H1 (cell line): ENCODE results near the gene ZAP70. TPM values are rescaled to one million over a fixed set of nuclear protein-coding genes. Genes with fewer than 3 reads are reported as not detected.

Source experiments
- CTCF ChIA-PET: fragments of 300-600 bp; sonication (Branson Sonifier 250); formaldehyde crosslinking; loops from one replicate; lab custom pipeline; 2021; ENCODE audit not compliant: partially characterized antibody; lab: Charles Lee
- POLR2A ChIA-PET: fragments of 300-600 bp; sonication (Branson Sonifier 250); formaldehyde crosslinking; loops from one replicate; lab custom pipeline; 2021; ENCODE audit warnings: inconsistent platforms; ENCODE audit not compliant: partially characterized antibody; lab: Charles Lee
- DNase-seq, 2 experiments: peaks; one replicate each; pipeline versions ENCODE4 v3.0.0 to v3.0.0-alpha.2; 2010 to 2022; ENCODE audit warnings: low spot score in 2 of 2, low read depth in 1 of 2, mixed read lengths in 1 of 2
- FAIRE-seq: peaks from 2 replicates; lab custom pipeline; 2011; peaks lifted over from hg19 to GRCh38; lab: Jason Lieb, UNC
- H2AFZ ChIP-seq: 2 replicates; pipeline ENCODE4 v1.8.1; 2012; ENCODE audit warnings: low read length, inconsistent platforms
- H2AK5ac ChIP-seq: 2 replicates; pipeline ENCODE4 v1.6.1; 2013; ENCODE audit warnings: low read depth, low read length
- H2BK120ac ChIP-seq: replicated peaks from 2 replicates; pipeline ENCODE3; 2013; ENCODE audit warnings: low read depth, low read length, inconsistent platforms
- H2BK12ac ChIP-seq: 2 replicates; pipeline ENCODE4 v1.6.1; 2013; ENCODE audit warnings: low read depth, low read length
- H2BK15ac ChIP-seq: 2 replicates; pipeline ENCODE4 v1.6.1; 2013; ENCODE audit warnings: low read length
- H2BK20ac ChIP-seq: 2 replicates; pipeline ENCODE4 v1.6.1; 2013; ENCODE audit warnings: low read length
- H2BK5ac ChIP-seq: 2 replicates; pipeline ENCODE4 v1.6.1; 2013; ENCODE audit warnings: low read depth, low read length
- H3K14ac ChIP-seq: 2 replicates; pipeline ENCODE4 v1.6.1; 2013; ENCODE audit warnings: inconsistent platforms; ENCODE audit not compliant: insufficient read length
- H3K18ac ChIP-seq: 2 replicates; pipeline ENCODE4 v1.6.1; 2013; ENCODE audit warnings: low read length; ENCODE audit errors: extremely low read depth
- H3K23ac ChIP-seq: 2 replicates; pipeline ENCODE4 v1.6.1; 2013; ENCODE audit warnings: inconsistent platforms; ENCODE audit not compliant: insufficient read length
- H3K23me2 ChIP-seq: 2 replicates; pipeline ENCODE4 v1.6.1; 2013; ENCODE audit warnings: low read depth, low read length
- H3K27ac ChIP-seq: 2 replicates; pipeline ENCODE4 v1.6.1; 2011; ENCODE audit warnings: low read depth, low read length, inconsistent platforms
- H3K27me3 ChIP-seq, 4 experiments: replicated peaks in 1 of 4; 1 replicate in 1 of 4; 2 replicates in 3 of 4; pipeline versions ENCODE4 v1.6.1 to v1.8.1; 2011 to 2013; ENCODE audit warnings: low read length in 3 of 4, mild to moderate bottlenecking in 3 of 4, inconsistent platforms in 2 of 4, mixed read lengths in 2 of 4, moderate library complexity in 1 of 4; ENCODE audit not compliant: control insufficient read depth in 3 of 4, insufficient read depth in 3 of 4; ENCODE audit errors: extremely low read depth in 1 of 4
- H3K36me3 ChIP-seq, 4 experiments: 2 replicates each; pipeline versions ENCODE4 v1.6.1 to v1.8.1; 2011 to 2013; ENCODE audit warnings: mild to moderate bottlenecking in 4 of 4, low read length in 3 of 4, moderate library complexity in 2 of 4, control low read depth in 1 of 4, inconsistent platforms in 1 of 4; ENCODE audit not compliant: insufficient read depth in 4 of 4, control insufficient read depth in 2 of 4
- H3K4ac ChIP-seq: replicated peaks from 2 replicates; pipeline ENCODE3; 2013; ENCODE audit warnings: low read length, low read depth, mixed read lengths, inconsistent platforms; ENCODE audit not compliant: insufficient read length
- H3K4me1 ChIP-seq, 4 experiments: replicated peaks in 1 of 4; 1 replicate in 1 of 4; 2 replicates in 3 of 4; pipeline versions ENCODE4 v1.6.1 to v1.8.1; 2011 to 2013; ENCODE audit warnings: low read length in 3 of 4, inconsistent platforms in 2 of 4, mixed read lengths in 1 of 4; ENCODE audit not compliant: insufficient read depth in 4 of 4, control insufficient read depth in 3 of 4
- H3K4me2 ChIP-seq, 2 experiments: 2 replicates each; pipeline versions ENCODE4 v1.6.1 to v1.8.1; 2011 to 2013; ENCODE audit warnings: low read depth in 2 of 2, low read length in 2 of 2, control low read depth in 1 of 2, inconsistent platforms in 1 of 2, mild to moderate bottlenecking in 1 of 2; ENCODE audit not compliant: insufficient read depth in 1 of 2
- H3K4me3 ChIP-seq, 4 experiments: fragments of 200-600, 300-600 bp in 1 of 4; sonication (generic), shearing (Covaris generic), sonication (Bioruptor Twin) in 1 of 4; 2 replicates each; pipeline versions ENCODE4 v1.5.1 to v1.8.1; 2011 to 2016; ENCODE audit warnings: low read length in 4 of 4, low read depth in 3 of 4, control low read depth in 2 of 4, inconsistent platforms in 2 of 4, mild to moderate bottlenecking in 2 of 4, mixed read lengths in 1 of 4, moderate library complexity in 1 of 4; ENCODE audit not compliant: insufficient read depth in 2 of 4; ENCODE audit errors: extremely low read depth in 1 of 4
- H3K56ac ChIP-seq: replicated peaks from 2 replicates; pipeline ENCODE3; 2013; ENCODE audit warnings: low read depth, mild to moderate bottlenecking, mixed read lengths, low read length, inconsistent platforms; ENCODE audit not compliant: insufficient read length
- H3K79me1 ChIP-seq: 2 replicates; pipeline ENCODE4 v1.6.1; 2013; ENCODE audit warnings: low read depth, low read length, control low read depth
- H3K79me2 ChIP-seq, 2 experiments: 2 replicates each; pipeline versions ENCODE4 v1.6.1 to v1.8.1; 2012 to 2013; ENCODE audit warnings: low read length in 2 of 2, mild to moderate bottlenecking in 2 of 2, inconsistent platforms in 1 of 2; ENCODE audit not compliant: insufficient read depth in 2 of 2, control insufficient read depth in 1 of 2
- H3K9ac ChIP-seq, 4 experiments: replicated peaks in 1 of 4; 1 replicate in 1 of 4; 2 replicates in 3 of 4; pipeline versions ENCODE4 v1.6.1 to v1.8.1; 2011 to 2013; ENCODE audit warnings: low read depth in 3 of 4, low read length in 3 of 4, control low read depth in 2 of 4, mild to moderate bottlenecking in 2 of 4, moderate library complexity in 2 of 4, inconsistent platforms in 1 of 4; ENCODE audit errors: extremely low read depth in 1 of 4
- H3K9me3 ChIP-seq, 2 experiments: 2 replicates each; pipeline versions ENCODE4 v1.6.1 to v1.8.1; 2012 to 2013; ENCODE audit warnings: mild to moderate bottlenecking in 2 of 2, moderate library complexity in 2 of 2, control low read depth in 1 of 2, inconsistent platforms in 1 of 2, low read depth in 1 of 2, low read length in 1 of 2, mixed read lengths in 1 of 2; ENCODE audit not compliant: insufficient read depth in 2 of 2
- H4K20me1 ChIP-seq, 2 experiments: replicated peaks in 1 of 2; 2 replicates each; pipeline versions ENCODE3 to v1.8.1; 2011 to 2013; ENCODE audit warnings: inconsistent platforms in 2 of 2, low read length in 2 of 2, mild to moderate bottlenecking in 1 of 2; ENCODE audit not compliant: insufficient read depth in 2 of 2, control insufficient read depth in 1 of 2
- H4K5ac ChIP-seq: 2 replicates; pipeline ENCODE4 v1.6.1; 2013; ENCODE audit warnings: low read length, low read depth, mixed read lengths, inconsistent platforms; ENCODE audit not compliant: insufficient read length
- H4K8ac ChIP-seq: 2 replicates; pipeline ENCODE4 v1.8.0; 2013; ENCODE audit warnings: mild to moderate bottlenecking, moderate library complexity, low read length, inconsistent platforms; ENCODE audit not compliant: insufficient read depth; ENCODE audit errors: extremely low read depth
- H4K91ac ChIP-seq: replicated peaks from 2 replicates; pipeline ENCODE3; 2013; ENCODE audit warnings: low read length, mixed read lengths, inconsistent platforms; ENCODE audit not compliant: insufficient read length
- CBX8 ChIP-seq: fragments of 300-800, 300-1000 bp; sonication (generic); IDR thresholded peaks from 2 replicates; pipeline ENCODE4 v1.7.1; 2016; ENCODE audit warnings: low read depth, low read length, borderline replicate concordance
- E2F6 ChIP-seq: IDR thresholded peaks from 2 replicates; pipeline ENCODE4 v1.6.1; 2012; ENCODE audit warnings: inconsistent platforms
- EP300 ChIP-seq, 2 experiments: IDR thresholded peaks; 1 replicate in 1 of 2; 2 replicates in 1 of 2; pipeline ENCODE4 v1.6.1; 2011 to 2012; ENCODE audit warnings: low read depth in 2 of 2, low read length in 2 of 2, mild to moderate bottlenecking in 2 of 2, borderline replicate concordance in 1 of 2, inconsistent platforms in 1 of 2, moderate library complexity in 1 of 2
- KDM1A ChIP-seq: fragments of 200-600, 300-600 bp; sonication (generic); IDR thresholded peaks from 2 replicates; pipeline ENCODE4 v1.7.1; 2016; ENCODE audit warnings: mild to moderate bottlenecking, low read length, borderline replicate concordance
- KDM4A ChIP-seq: IDR thresholded peaks from one replicate; pipeline ENCODE4 v1.7.1; 2012; ENCODE audit warnings: low read depth, mild to moderate bottlenecking, moderate library complexity, low read length, inconsistent platforms; ENCODE audit not compliant: severe bottlenecking
- KDM5A ChIP-seq: fragments of 200-600 bp; IDR thresholded peaks from 2 replicates; pipeline ENCODE4 v1.7.1; 2012; ENCODE audit warnings: mild to moderate bottlenecking, low read length, inconsistent platforms, mixed read lengths
- NRF1 ChIP-seq: IDR thresholded peaks from 2 replicates; pipeline ENCODE4 v1.6.1; 2011; ENCODE audit warnings: mild to moderate bottlenecking, low read depth, low read length, improper control_type of control experiment
- PHF8 ChIP-seq: fragments of 200-600 bp; sonication (generic); conservative IDR thresholded peaks from 2 replicates; pipeline ENCODE4 v1.7.1; 2012; ENCODE audit warnings: low read depth, mild to moderate bottlenecking, inconsistent platforms, low read length, moderate library complexity
- POLR2A ChIP-seq, 2 experiments: IDR thresholded peaks; 1 replicate in 1 of 2; 2 replicates in 1 of 2; pipeline ENCODE4 v1.6.1; 2011; ENCODE audit warnings: low read depth in 2 of 2, low read length in 2 of 2, mild to moderate bottlenecking in 2 of 2; ENCODE audit errors: control extremely low read depth in 1 of 2
- RFX5 ChIP-seq: IDR thresholded peaks from 2 replicates; pipeline ENCODE4 v1.6.1; 2011; ENCODE audit warnings: low read depth, low read length, improper control_type of control experiment, borderline replicate concordance
- SP4 ChIP-seq: IDR thresholded peaks from 2 replicates; pipeline ENCODE4 v1.6.1; 2012; ENCODE audit warnings: low read length, inconsistent platforms
- TAF1 ChIP-seq: IDR thresholded peaks from 2 replicates; pipeline ENCODE4 v1.6.1; 2011; ENCODE audit warnings: mild to moderate bottlenecking, low read depth, low read length
- TAF7 ChIP-seq: optimal IDR thresholded peaks from 2 replicates; pipeline ENCODE3; 2011; ENCODE audit warnings: low read depth, mild to moderate bottlenecking, inconsistent platforms, low read length, moderate library complexity, borderline replicate concordance
- YY1 ChIP-seq: IDR thresholded peaks from 2 replicates; pipeline ENCODE4 v1.6.1; 2011; ENCODE audit warnings: low read depth, mild to moderate bottlenecking, low read length
- whole genome bisulfite sequencing, 2 experiments: shearing (Covaris generic) in 1 of 2; methylation state at CpG; one replicate each; pipeline versions ENCODE4 v1.1.6 to v1.1.7; 2013 to 2015; ENCODE audit warnings: low lambda C conversion rate in 2 of 2, mixed read lengths in 2 of 2, inconsistent platforms in 1 of 2, low coverage in 1 of 2, missing lambda C conversion rate in 1 of 2; ENCODE audit not compliant: insufficient replicate concordance in 2 of 2, insufficient coverage in 1 of 2, insufficient read length in 1 of 2; ENCODE audit errors: extremely low coverage in 1 of 2, missing lambda C conversion rate in 1 of 2; 5-methylcytosine and 5-hydroxymethylcytosine counted together
- polyA plus RNA-seq, 7 experiments: library from polyadenylated mRNA; depleted of rRNA in 3 of 7; stranded (reverse) in 5 of 7; unstranded in 2 of 7; fragments of >200 nt in 5 of 7; fragments of 200-250 nt in 2 of 7; gene quantifications; 1 replicate in 5 of 7; 2 replicates in 1 of 7; 4 replicates in 1 of 7; pipeline versions ENCODE4 v1.2.1 to v1.2.3, GENCODE V29; 2011 to 2013; ENCODE audit warnings: missing spikeins in 2 of 7, mixed read lengths in 2 of 7
- total RNA-seq: library from RNA; stranded (reverse); fragmentation: NEBNext Ultra II Directional; extraction: Animal tissue kit (Norgen Biotek cat#: 25700); gene quantifications from 2 replicates; pipeline ENCODE4 v1.2.1, GENCODE V29; 2021

Gene ZAP70
- total and polyA plus RNA-seq, 2 of the 8 experiments (the other 6 are each of a cell fraction or from before 2014, with no cell fraction given) = 0.15 TPM; not detected in 1

- Histone ChIP-seq H3K79me1 (no peaks in the 10 kb centered on the region), H3K18ac (no peak overlapping the region), H2BK12ac (no peak overlapping the region), H2AK5ac (no peak overlapping the region), H3K27me3 (no peaks in the 10 kb centered on the region; a peak in 1 of 7 replicates), H2BK5ac (no peak overlapping the region), H3K79me2 (no peaks in the 10 kb centered on the region), H3K4me1 (peaks cover 0 to 2% (median 0%) of the 10 kb centered on the region in 4 experiments; a peak in 2 of 7 replicates), H3K56ac (no peak overlapping the region), H3K27ac (no peak overlapping the region), H3K14ac (no peak overlapping the region), H2AFZ (no peak overlapping the region), H2BK15ac (no peak overlapping the region), H2BK20ac (no peak overlapping the region), H4K20me1 (no peaks in the 10 kb centered on the region), H3K36me3 (no peaks in the 10 kb centered on the region), H3K23ac (no peak overlapping the region), H2BK120ac (no peak overlapping the region), H4K8ac (no peak overlapping the region), H3K9me3 (no peaks in the 10 kb centered on the region), H3K4me3 (no peak overlapping the region), H3K23me2 (no peaks in the 10 kb centered on the region; the same call in 1 of the 2 replicates), H4K5ac (no peak overlapping the region), H3K4ac (no peak overlapping the region), H3K9ac (no peak overlapping the region), H3K4me2 (no peak overlapping the region), H4K91ac (no peak overlapping the region)
- WGBS, 2 experiments = 88% methylated on average over 5 of the region's 5 CpGs; no CpG with 5 or more reads in 1 of the 2 experiments
- DNase-seq (peak in 1 of 2 experiments; percentile 20), FAIRE-seq (no peak)
- POLR2A ChIA-PET = no interaction called here
- CTCF ChIA-PET = interaction anchor here (1.5 to 6.9 kb wide), 2 partner anchors 37 to 40 kb away, joined by 4 to 65 read pairs; no protein-coding TSS in a partner anchor
- no peak for TF ChIP-seq TAF1
- TF ChIP-seq POLR2A (IDR thresholded peaks at IDR 0.05; ENCODE audit: control extremely low read depth in 1 of 2, low read depth in 2 of 2, low read length in 2 of 2) = no peak
- TF ChIP-seq CBX8 = no peak
- TF ChIP-seq RFX5 = no peak
- TF ChIP-seq TAF7 = no peak
- no peak for TF ChIP-seq SP4
- TF ChIP-seq YY1 = no peak
- TF ChIP-seq KDM4A = no peak
- no peak for TF ChIP-seq NRF1
- TF ChIP-seq E2F6 = no peak
- no peak for TF ChIP-seq EP300 (IDR thresholded peaks at IDR 0.05; ENCODE audit: borderline replicate concordance in 1 of 2, low read depth in 2 of 2, low read length in 2 of 2)
- no peak for TF ChIP-seq PHF8
- no peak for TF ChIP-seq KDM5A
- no peak for TF ChIP-seq KDM1A
Measured at GRCh38 chr2:97704989-97705388, 8.4 kb upstream of the ZAP70 start.
